Measurements from ENCODE around the gene UCHL1.
A peak's percentile ranks its signal among the peaks of the same experiment; 100 is the strongest.

UCHL1 gene

GRCh38 chr4:41214825-41215146 lies 41.9 kb upstream of the UCHL1 start:
- Histone ChIP-seq H3K9ac (ENCODE audit: insufficient read length) (peak overlapping the region; percentile 42), H3K27ac (peak overlapping the region; percentile 42; the same call in 1 of the 2 replicates), H3K4me3 (peak overlapping the region; percentile 71), H3K9me3 (ENCODE audit: low read depth, low read length) (no peaks in the 10 kb centered on the region), H3K36me3 (ENCODE audit: insufficient read depth, low read length) (no peaks in the 10 kb centered on the region)
- no peak for DNase-seq (ENCODE audit: low read depth, low spot score)
- TF ChIP-seq EZH2 (IDR thresholded peaks at IDR 0.05): no peak
- TF ChIP-seq FOXP2 (optimal IDR thresholded peaks at IDR 0.05; ENCODE audit: control extremely low read depth, extremely low read length, insufficient read depth): no peak
- TF ChIP-seq POLR2AphosphoS5 (IDR thresholded peaks at IDR 0.05; ENCODE audit: borderline replicate concordance, low read depth, low read length): no peak

GRCh38 chr4:41215155-41215554 lies 41.6 kb upstream of the UCHL1 start:
- no peak for TF ChIP-seq POLR2AphosphoS5 (IDR thresholded peaks at IDR 0.05; ENCODE audit: borderline replicate concordance, low read depth, low read length)
- no peak for TF ChIP-seq EZH2 (IDR thresholded peaks at IDR 0.05)
- TF ChIP-seq FOXP2 (optimal IDR thresholded peaks at IDR 0.05; ENCODE audit: control extremely low read depth, extremely low read length, insufficient read depth): no peak
- peak overlapping the region; percentile 42; the same call in 1 of the 2 replicates for H3K27ac ChIP-seq

GRCh38 chr4:41215969-41216293 lies 40.8 kb upstream of the UCHL1 start:
- no peak for DNase-seq (ENCODE audit: low read depth, low spot score)
- Histone ChIP-seq H3K9me3 (ENCODE audit: low read depth, low read length) (no peaks in the 10 kb centered on the region), H3K36me3 (ENCODE audit: insufficient read depth, low read length) (no peaks in the 10 kb centered on the region), H3K4me3 (peak overlapping the region; percentile 88), H3K27ac (no peak overlapping the region), H3K9ac (ENCODE audit: insufficient read length) (peak overlapping the region; percentile 76)
- TF ChIP-seq FOXP2 (optimal IDR thresholded peaks at IDR 0.05; ENCODE audit: control extremely low read depth, extremely low read length, insufficient read depth) (no peak), POLR2AphosphoS5 (IDR thresholded peaks at IDR 0.05; ENCODE audit: borderline replicate concordance, low read depth, low read length) (no peak), EZH2 (IDR thresholded peaks at IDR 0.05) (no peak)

More at GRCh38 chr4:41215155-41215554, 41.6 kb upstream of the UCHL1 start:
- H3K9ac ChIP-seq (ENCODE audit: insufficient read length): no peak overlapping the region
- no peaks in the 10 kb centered on the region for H3K36me3 ChIP-seq (ENCODE audit: insufficient read depth, low read length)
- no peaks in the 10 kb centered on the region for H3K9me3 ChIP-seq (ENCODE audit: low read depth, low read length)
- peak overlapping the region; percentile 71 for H3K4me3 ChIP-seq
- DNase-seq (ENCODE audit: low read depth, low spot score): no peak

- Histone ChIP-seq H3K36me3 (ENCODE audit: insufficient read depth, low read length) (no peaks in the 10 kb centered on the region), H3K27ac (peak overlapping the region; percentile 85), H3K4me3 (peak overlapping the region; percentile 88), H3K9ac (ENCODE audit: insufficient read length) (peak overlapping the region; percentile 90), H3K9me3 (ENCODE audit: low read depth, low read length) (no peaks in the 10 kb centered on the region)
- TF ChIP-seq FOXP2 (optimal IDR thresholded peaks at IDR 0.05; ENCODE audit: control extremely low read depth, extremely low read length, insufficient read depth): no peak
- no peak for TF ChIP-seq EZH2 (IDR thresholded peaks at IDR 0.05)
- TF ChIP-seq POLR2AphosphoS5 (IDR thresholded peaks at IDR 0.05; ENCODE audit: borderline replicate concordance, low read depth, low read length): peak; percentile 83
- DNase-seq (ENCODE audit: low read depth, low spot score): peak; percentile 66
These were observed 40.3 kb upstream of the UCHL1 start for GRCh38 chr4:41216294-41217019.

GRCh38 chr4:41217020-41217333 lies 39.8 kb upstream of the UCHL1 start:
- no peaks in the 10 kb centered on the region for H3K36me3 ChIP-seq (ENCODE audit: insufficient read depth, low read length)
- no peaks in the 10 kb centered on the region for H3K9me3 ChIP-seq (ENCODE audit: low read depth, low read length)
- H3K9ac ChIP-seq (ENCODE audit: insufficient read length): peak overlapping the region; percentile 90
- H3K4me3 ChIP-seq: peak overlapping the region; percentile 88
- no peak for DNase-seq (ENCODE audit: low read depth, low spot score)
- H3K27ac ChIP-seq: peak overlapping the region; percentile 85; the same call in 1 of the 2 replicates
- TF ChIP-seq FOXP2 (optimal IDR thresholded peaks at IDR 0.05; ENCODE audit: control extremely low read depth, extremely low read length, insufficient read depth): no peak
- no peak for TF ChIP-seq EZH2 (IDR thresholded peaks at IDR 0.05)
- TF ChIP-seq POLR2AphosphoS5 (IDR thresholded peaks at IDR 0.05; ENCODE audit: borderline replicate concordance, low read depth, low read length): no peak

- TF ChIP-seq POLR2AphosphoS5 (IDR thresholded peaks at IDR 0.05; ENCODE audit: borderline replicate concordance, low read depth, low read length) (no peak), EZH2 (IDR thresholded peaks at IDR 0.05) (no peak), FOXP2 (optimal IDR thresholded peaks at IDR 0.05; ENCODE audit: control extremely low read depth, extremely low read length, insufficient read depth) (no peak)
- Histone ChIP-seq H3K9ac (ENCODE audit: insufficient read length) (peak overlapping the region; percentile 90), H3K27ac (peak overlapping the region; percentile 85; the same call in 1 of the 2 replicates), H3K36me3 (ENCODE audit: insufficient read depth, low read length) (no peaks in the 10 kb centered on the region), H3K9me3 (ENCODE audit: low read depth, low read length) (no peaks in the 10 kb centered on the region), H3K4me3 (0 out of 2 replicates have a peak overlapping the region, but pooled peaks have one; percentile 88)
- no peak for DNase-seq (ENCODE audit: low read depth, low spot score)
These were observed 39.4 kb upstream of the UCHL1 start for GRCh38 chr4:41217374-41217773.

- H3K36me3 ChIP-seq (ENCODE audit: insufficient read depth, low read length): no peaks in the 10 kb centered on the region
- DNase-seq (ENCODE audit: low read depth, low spot score): no peak
- H3K4me3 ChIP-seq: no peak overlapping the region
- H3K9me3 ChIP-seq (ENCODE audit: low read depth, low read length): no peaks in the 10 kb centered on the region
- no peak overlapping the region for H3K27ac ChIP-seq
- no peak overlapping the region for H3K9ac ChIP-seq (ENCODE audit: insufficient read length)
- no peak for TF ChIP-seq EZH2 (IDR thresholded peaks at IDR 0.05)
- TF ChIP-seq POLR2AphosphoS5 (IDR thresholded peaks at IDR 0.05; ENCODE audit: borderline replicate concordance, low read depth, low read length): no peak
- no peak for TF ChIP-seq FOXP2 (optimal IDR thresholded peaks at IDR 0.05; ENCODE audit: control extremely low read depth, extremely low read length, insufficient read depth)
These were observed 38.0 kb upstream of the UCHL1 start for GRCh38 chr4:41218703-41219102.

GRCh38 chr4:41219421-41219950 lies 37.2 kb upstream of the UCHL1 start:
- TF ChIP-seq FOXP2 (optimal IDR thresholded peaks at IDR 0.05; ENCODE audit: control extremely low read depth, extremely low read length, insufficient read depth) (no peak), EZH2 (IDR thresholded peaks at IDR 0.05) (no peak), POLR2AphosphoS5 (IDR thresholded peaks at IDR 0.05; ENCODE audit: borderline replicate concordance, low read depth, low read length) (no peak)
- H3K9ac ChIP-seq (ENCODE audit: insufficient read length): no peak overlapping the region
- H3K4me3 ChIP-seq: no peak overlapping the region
- no peaks in the 10 kb centered on the region for H3K9me3 ChIP-seq (ENCODE audit: low read depth, low read length)
- no peak overlapping the region for H3K27ac ChIP-seq
- DNase-seq (ENCODE audit: low read depth, low spot score): no peak
- no peaks in the 10 kb centered on the region for H3K36me3 ChIP-seq (ENCODE audit: insufficient read depth, low read length)

All from SK-N-MC (cell line).